SK-MEL-5 (cell line): ENCODE results near the gene ZNF268. TPM values are rescaled to one million over a fixed set of nuclear protein-coding genes. Genes with fewer than 3 reads are reported as not detected.
"Not testable (repeated sequence)": the region's sequence is repeated elsewhere in the genome, so short reads cannot be mapped to it uniquely, and the experiment has no call there.

Experiments
- DNase-seq: peaks from one replicate; pipeline ENCODE4 v3.0.0-alpha.2; 2016; ENCODE audit warnings: low read depth, low spot score
- in situ Hi-C: cut with HindIII; loops from 2 replicates; pipeline ENCODE4 v1.10.0; 2016; ENCODE audit warnings: low sequenced_read_pairs, high pct_unique_total_duplicates, low pct_unique_long_range_greater_than_20kb
- total RNA-seq: library from RNA; depleted of rRNA; stranded (reverse); fragments of >200 nt; shearing (Covaris generic); gene quantifications from 2 replicates; pipeline ENCODE4 v1.2.3, GENCODE V29; 2014

Gene ZNF268
- total RNA-seq, 1 experiment from 2014 or later: 35.5 TPM

DNA sequence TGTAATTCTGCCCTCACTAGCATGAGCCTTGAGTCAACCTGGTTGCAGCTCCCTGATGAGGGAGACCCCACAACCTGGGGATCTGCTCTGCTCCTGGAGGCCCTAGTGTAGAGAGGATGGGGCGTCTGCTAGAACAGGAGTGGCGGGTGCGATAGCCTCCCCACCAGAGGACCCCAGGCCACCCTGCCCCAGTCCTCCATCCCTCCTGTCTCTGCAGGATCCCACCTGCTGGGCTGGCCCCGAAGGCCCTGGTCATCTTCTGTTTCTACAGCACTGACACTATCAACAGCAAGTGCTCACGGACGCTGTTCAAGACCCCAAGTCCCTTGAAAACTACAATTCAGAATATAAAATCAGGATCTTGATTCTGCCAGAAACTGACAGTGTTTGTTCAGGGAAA, 39.2 kb downstream of the ZNF268 start:
- DNase-seq: no peak
- in situ Hi-C loops: no loop called here

DNA sequence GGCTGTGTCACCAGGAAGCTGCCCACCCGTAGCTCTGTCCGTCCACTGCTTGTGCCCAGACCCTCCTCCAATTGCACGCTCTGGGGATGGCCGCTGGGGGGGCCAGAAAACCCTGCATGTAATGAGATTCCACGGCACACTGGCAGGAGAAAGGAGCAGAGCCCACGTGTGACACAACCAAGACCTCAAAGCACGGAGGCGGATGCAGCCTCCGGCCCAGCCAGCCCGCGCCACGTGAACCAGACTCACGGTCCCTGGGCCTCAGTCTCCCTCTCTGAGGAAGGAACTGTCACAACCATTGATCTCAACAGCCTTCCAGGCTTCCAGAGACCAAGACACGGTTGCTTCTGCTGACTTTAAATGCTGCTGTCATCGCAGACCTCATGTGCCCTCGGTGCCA, 39.9 kb downstream of the ZNF268 start:
- in situ Hi-C loops: no loop called here
- no peak for DNase-seq

DNA sequence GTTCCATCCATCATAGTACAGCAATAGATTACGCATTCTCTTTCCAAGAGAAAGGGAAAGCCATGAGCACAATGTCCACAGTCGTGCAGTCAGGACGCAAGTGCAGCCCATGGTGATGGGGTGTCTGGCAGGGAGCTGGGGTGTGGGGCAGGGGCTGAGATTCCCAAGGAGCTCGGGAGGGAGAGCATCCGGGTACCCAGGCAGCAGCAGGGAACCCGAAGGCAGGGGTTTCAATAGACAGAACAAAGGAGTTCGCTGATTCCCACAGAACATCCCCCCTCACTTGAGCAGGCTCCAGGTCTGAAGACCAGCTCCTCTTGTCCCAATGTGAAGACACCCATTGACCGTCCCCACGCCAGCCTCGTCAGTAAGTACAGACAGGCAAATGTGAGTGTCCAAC, 40.9 kb downstream of the ZNF268 start:
- in situ Hi-C loops: no loop called here
- DNase-seq: no peak

DNA sequence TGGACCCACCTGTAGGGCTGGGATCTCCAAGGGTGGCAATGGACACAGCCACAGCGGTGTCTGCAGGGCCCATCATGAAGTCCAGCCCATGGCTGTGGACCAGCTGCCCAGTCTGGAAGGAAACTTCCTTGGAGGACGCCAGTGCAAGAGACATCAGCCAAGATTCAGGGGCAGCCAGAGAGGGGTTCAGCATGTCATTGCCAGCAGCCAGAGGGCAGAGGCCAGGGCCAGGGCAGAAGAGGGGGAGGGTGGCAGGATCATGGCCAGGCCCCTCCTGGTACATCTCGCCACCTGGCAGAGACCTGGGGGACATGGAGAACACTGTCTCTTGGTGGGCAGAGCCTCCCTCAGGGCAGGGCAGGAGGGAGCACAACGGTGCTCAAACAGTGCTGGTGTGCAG, 44.2 kb downstream of the ZNF268 start:
- DNase-seq: no peak
- in situ Hi-C loops: no loop called here

DNA sequence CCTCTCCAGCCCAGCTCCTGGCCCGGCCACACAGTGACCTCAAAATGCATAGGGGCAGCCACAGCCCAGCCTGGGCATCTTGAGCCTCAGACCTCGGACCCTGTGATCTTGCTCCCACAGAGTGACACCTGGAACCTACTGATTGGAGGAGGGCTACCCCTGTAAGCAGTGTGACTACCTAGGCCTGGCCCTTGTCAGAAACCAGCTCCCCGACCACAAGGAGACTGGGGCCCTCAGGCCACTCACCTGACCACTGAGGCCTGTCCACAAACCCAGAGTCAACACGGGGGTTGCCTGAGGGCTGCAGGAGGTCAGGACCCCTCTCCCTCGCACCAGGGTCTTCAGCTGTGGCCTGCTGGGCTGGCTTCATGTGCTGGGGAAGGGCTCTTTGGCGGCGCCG, 45.4 kb downstream of the ZNF268 start:
- in situ Hi-C loops: no loop called here
- no peak for DNase-seq

DNA sequence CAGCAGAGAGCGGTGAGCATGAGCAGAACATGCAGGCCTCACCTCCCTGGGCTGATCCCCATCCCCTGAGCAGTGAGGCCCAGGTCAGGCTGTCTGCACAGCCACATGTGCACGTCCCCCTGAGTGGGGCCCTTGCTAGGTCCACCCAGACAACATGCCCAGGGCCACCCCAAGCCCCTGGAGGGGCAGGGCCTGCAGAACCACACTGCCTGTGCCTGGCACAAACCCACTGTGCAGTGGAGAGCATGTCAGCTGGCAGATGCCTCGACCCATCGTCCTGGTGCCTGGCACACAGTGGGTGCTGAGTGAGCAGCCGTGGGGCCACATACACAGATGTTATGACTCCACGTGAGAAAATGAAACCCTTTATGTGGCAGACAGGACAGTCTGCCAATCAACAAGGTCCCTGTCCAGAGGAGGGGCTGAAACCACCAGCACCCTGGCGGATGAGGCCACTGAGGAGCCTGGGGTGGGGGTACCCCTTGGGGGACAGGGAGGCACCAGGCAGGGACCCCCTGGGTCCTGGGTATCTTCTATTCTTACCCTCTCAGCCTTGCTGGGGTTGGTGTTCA, 46.1 kb downstream of the ZNF268 start:
- no peak for DNase-seq
- in situ Hi-C loops: no loop called here

DNA sequence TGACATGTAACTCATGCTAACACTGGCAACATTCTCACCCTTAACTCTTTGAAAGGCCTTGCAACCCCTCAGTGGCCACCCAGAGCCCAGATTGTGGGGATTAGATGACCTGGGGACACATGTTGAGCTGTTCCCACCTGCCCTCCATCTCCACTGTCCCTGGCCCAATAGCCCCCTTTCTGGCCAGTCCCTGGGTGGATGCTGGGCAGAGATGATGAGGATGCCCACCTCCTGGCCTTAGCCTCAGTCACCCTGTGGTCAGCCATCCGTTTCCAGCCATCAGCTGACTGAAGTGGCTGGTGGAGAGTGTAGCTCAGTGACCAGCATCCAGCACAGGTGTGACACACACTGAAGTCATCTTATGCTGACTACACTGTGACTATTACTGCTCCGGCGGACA, 49.7 kb downstream of the ZNF268 start:
- no peak for DNase-seq
- in situ Hi-C loops: no loop called here

DNA sequence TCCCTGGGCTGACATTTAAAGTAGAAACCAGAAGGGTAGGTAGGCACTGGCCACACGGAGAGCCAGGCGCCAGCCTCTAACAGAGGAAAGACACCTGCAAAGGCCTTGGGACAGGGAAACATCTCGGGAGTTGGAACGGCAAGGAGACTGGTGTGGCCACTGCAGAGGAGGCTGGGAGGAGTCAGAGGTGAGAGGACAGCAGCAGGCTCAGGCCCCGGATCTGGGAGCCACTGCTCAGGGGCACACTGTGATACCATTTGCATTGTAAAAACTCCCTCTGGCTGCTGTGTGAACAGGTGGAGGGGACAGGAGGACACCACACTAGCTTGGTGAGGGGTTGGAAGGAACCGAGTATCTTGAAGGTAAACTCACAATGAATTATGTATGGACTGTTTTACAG, 51.7 kb downstream of the ZNF268 start:
- in situ Hi-C loops: no loop called here

DNA sequence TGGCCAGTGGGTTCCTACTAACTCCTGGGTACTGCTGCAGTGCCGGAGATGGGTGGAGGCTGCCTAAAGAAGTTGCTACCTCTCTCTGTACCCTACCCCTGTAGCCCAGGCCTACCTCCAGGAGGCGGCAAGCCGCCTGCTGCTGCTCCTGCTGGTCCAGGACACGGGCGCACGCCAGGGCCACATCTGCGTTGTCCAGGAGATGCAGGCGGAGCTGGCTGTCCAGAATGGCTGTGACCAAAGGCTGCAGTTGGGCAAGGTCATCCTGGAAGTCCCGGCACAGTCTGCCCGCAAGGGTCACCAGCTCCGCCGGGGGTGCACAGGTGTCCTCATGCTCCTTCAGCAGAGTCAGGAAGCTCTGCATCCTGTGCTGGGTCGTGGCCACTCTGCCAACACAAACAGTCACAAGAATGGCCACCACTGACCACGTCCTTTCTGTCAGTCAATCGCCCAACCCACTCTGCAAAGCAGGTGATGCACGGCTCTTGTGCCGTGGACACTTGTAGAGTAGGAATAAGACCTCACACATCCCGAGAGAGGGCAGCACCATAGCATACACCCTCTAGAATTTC, 52.8 kb downstream of the ZNF268 start:
- no peak for DNase-seq
- in situ Hi-C loops: no loop called here

More for the DNA sequence above, 51.7 kb downstream of the ZNF268 start:
- no peak for DNase-seq

DNA sequence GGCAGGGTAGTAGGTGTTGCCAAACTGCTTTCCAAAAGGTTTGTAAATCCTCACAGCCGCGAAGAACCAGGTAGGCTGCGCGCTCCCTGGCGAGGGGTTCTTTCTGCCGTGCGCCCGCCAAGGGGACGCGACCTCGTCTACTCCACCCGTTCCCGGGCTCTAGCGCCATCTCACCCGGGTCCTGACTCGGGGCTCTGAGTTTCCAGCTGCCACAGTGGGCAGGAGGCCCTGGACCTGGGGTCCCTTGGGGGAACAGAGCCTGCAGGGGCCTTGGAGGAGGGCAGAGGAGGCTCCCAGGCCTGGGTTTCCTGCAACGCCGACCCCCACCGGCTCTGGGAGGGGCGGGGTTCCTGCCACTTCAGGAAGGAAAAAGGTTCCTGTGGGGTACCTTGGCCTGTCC, 53.7 kb downstream of the ZNF268 start:
- no peak for DNase-seq
- in situ Hi-C loops: no loop called here

DNA sequence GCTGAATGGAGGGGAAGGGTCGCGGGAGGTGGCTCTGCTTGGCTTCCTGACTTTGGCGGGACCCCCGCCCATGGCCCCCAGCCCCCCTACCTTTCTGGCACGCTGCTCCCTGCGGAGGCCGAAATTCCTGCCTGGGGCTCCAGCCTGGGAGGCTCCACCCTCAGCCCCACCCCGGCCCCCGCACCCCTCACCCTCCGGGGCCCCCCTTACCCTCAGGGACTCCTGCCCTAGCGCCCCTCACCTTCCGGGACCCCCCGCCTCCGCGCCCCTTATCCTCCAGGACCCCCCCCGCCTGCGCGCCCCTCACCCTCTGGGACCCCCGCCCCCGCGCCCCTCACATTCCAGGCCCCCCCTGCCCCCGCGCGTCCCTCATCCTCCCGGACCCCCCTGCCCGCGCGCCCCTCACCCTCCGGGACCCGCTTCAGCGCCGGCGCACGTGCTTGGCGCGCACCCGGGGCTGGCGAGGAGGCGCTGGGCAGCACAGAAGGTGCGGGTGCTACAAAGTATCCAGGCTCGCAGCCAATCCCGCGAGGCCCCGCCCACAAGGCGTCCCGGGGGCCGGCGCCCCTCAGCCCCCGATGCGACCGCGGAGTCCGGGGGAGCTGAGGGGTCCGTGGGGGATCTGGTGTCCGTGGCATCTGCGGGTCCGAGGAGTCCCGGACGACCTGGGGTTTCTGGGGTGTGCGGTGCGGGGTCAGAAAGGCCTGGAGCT, 54.3 kb downstream of the ZNF268 start, which contains the start of gene ANHX:
TSS of gene ANHX (minus strand) at position 477 of the 712 bp plus-strand sequence. CDS start 1,521 bp downstream, outside the sequence.
- in situ Hi-C loops: no loop called here

DNA sequence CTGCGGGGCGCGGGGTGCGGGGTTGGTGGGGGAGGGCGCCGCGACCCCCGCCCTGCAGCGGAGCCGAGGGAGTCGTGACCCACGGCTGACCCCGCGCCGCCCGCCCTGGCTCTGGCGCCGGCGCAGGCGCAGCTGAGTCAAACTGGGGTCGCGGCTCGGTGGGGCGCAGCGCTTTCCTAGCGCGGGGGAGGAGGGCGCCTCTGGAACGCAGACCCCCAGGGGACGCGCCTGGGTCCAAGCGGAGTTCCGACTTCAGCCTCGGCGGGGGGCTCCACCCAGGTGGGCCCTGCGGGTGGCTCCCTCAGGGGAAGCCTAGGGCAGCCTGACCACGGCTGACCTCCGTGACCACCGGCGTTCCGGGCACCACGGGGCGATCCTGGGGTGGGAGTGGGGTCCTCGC, 54.8 kb downstream of the ZNF268 start:
- in situ Hi-C loops: no loop called here
- no peak for DNase-seq

More for the DNA sequence above, 54.3 kb downstream of the ZNF268 start, which contains the start of gene ANHX:
- DNase-seq: no peak

DNA sequence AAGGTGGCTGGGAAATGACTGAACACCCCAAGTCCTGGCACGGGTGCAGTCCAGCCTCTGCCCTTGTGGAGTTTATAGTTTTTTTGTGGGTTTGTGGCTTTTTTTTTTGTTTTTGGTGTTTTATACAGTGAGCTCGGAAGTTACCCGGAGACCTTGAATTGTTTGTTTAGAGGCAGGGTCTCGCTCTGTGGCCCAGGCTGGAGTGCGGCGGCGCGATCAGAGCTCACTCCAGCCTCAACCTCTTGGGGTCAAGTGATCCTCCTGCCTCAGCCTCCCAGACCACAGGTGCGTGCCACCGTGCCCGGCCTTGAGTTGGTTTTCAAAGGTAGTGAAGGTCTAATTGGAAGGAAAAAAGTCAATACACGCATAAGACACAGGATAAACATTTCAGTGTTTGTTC, 55.3 kb downstream of the ZNF268 start:
- no peak for DNase-seq
- in situ Hi-C loops: no loop called here

DNA sequence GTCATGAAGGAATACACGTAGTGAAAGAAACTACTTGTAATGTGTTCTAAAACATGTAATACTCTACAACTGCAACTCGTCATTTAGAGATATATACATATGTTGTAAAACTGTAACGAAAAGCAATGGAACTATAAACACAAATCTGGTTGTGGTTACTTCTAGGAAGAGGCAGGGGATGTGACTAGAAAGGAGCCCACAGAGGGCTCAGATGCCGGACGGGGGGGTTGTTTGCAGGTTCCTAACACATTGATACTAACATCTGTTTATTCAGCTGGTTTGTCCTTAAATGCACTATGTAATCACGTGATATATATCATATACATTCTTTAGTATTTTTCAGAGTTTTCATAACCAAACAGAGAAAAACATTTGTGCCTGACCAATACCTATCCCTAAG, 70.4 kb downstream of the ZNF268 start:
- no peak for DNase-seq
- in situ Hi-C loops: no loop called here

DNA sequence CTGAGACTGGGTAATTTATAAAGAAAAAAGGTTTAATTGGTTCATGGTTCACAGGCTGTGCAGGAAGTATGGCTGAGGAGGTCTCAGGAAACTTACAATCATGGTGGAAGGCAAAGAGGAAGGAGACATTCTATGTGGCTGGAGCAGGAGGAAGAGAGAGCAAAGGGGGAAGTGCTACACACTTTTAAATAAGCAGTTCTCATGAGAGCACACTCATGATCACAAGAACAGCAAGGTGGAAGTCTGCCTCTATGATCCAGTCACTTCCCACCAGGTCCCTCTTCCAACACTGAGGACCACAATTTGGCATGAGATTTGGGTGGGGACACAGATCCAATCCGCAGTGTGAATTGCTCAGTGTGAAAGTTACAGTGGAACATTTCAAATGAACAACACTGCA, 74.5 kb downstream of the ZNF268 start:
- DNase-seq, in situ Hi-C loops: not testable (repeated sequence)

DNA sequence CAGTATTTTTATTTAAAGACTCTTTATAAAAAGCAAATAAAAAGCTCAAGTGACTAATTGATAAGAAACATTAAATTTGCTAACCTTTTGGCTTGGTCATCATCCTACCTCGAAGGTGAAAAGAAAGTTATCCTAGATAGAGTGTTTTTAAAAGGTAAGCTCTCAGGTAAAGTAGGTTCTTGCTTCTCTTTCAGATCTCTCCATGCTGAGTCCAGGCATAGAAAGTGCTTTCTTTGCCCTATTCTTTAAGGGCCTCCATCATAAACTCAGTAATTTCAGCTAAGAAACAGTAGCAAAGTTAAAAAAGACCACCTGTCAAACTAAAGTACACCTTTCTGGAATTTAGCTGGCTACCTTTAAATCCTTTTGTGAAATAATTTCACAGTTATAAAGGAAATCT, 75.0 kb downstream of the ZNF268 start:
- in situ Hi-C loops: no loop called here
- DNase-seq: no peak

DNA sequence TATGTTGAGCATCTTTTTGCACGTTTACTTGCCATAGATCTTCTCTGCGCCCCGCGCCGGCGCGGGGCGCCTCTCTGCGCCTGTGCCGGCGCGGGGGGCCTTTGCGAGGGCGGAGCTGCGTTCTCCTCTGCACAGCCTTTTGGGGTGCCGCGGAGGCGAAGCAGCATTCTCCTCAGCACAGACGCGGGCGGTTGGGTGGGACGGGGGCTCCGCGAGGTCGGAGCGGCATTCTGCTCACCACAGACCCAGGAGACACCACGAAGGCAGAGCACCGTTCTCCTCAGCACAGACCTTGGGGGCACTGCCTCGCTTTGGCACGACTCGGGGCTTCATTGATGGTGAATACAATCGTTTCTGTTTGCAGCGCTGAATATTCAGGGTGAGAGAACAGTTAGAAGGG, 82.9 kb downstream of the ZNF268 start:
- no peak for DNase-seq
- in situ Hi-C loops: no loop called here
